ENCODE measurements around the gene DSG1. TPM values are rescaled to one million over a fixed set of nuclear protein-coding genes. Genes with fewer than 3 reads are reported as not detected.

DSG1 gene
- total and polyA plus RNA-seq, 2 of the 13 experiments (the other 11 are each of a cell fraction or from before 2014, with no cell fraction given) = 0.04 TPM; not detected in 1

- TF ChIP-seq PCBP1 (IDR thresholded peaks at IDR 0.05; ENCODE audit: borderline replicate concordance, low read depth, low read length) (no peak), NKX3-1 (CRISPR knock-in tag; IDR thresholded peaks at IDR 0.05) (peak; percentile 47; the same call in 1 of the 2 replicates), HNF4G (IDR thresholded peaks at IDR 0.05; ENCODE audit: borderline replicate concordance, low read depth, low read length) (peak; percentile 62; the same call in 1 of the 2 replicates), HNF4G (CRISPR knock-in tag; IDR thresholded peaks at IDR 0.05; ENCODE audit: borderline replicate concordance, low read depth) (peak; percentile 17; the same call in 1 of the 2 replicates), ZNF713 (CRISPR knock-in tag; IDR thresholded peaks at IDR 0.05) (no peak), ZBTB7B (CRISPR knock-in tag; IDR thresholded peaks at IDR 0.05) (no peak), ZNF256 (CRISPR knock-in tag; conservative IDR thresholded peaks at IDR 0.05) (no peak), UBTF (CRISPR knock-in tag; IDR thresholded peaks at IDR 0.05) (no peak), KAT7 (CRISPR knock-in tag; IDR thresholded peaks at IDR 0.05; ENCODE audit: borderline replicate concordance) (no peak), ZNF354B (CRISPR knock-in tag; IDR thresholded peaks at IDR 0.05) (no peak), IRF9 (CRISPR knock-in tag; IDR thresholded peaks at IDR 0.05; ENCODE audit: borderline replicate concordance) (no peak), TBX2 (CRISPR knock-in tag; IDR thresholded peaks at IDR 0.05; ENCODE audit: borderline replicate concordance) (peak; percentile 42; the same call in 1 of the 2 replicates), ZNF776 (CRISPR knock-in tag; IDR thresholded peaks at IDR 0.05) (no peak), FIP1L1 (IDR thresholded peaks at IDR 0.05; ENCODE audit: borderline replicate concordance, insufficient read depth, low read depth, low read length) (no peak), ZNF10 (CRISPR knock-in tag; IDR thresholded peaks at IDR 0.05; ENCODE audit: borderline replicate concordance, low read depth) (no peak), CAMTA2 (CRISPR knock-in tag; IDR thresholded peaks at IDR 0.05; ENCODE audit: borderline replicate concordance) (no peak), ZNF737 (CRISPR knock-in tag; IDR thresholded peaks at IDR 0.05; ENCODE audit: borderline replicate concordance) (no peak), ZNF263 (CRISPR knock-in tag; IDR thresholded peaks at IDR 0.05) (no peak), ARID2 (CRISPR knock-in tag; IDR thresholded peaks at IDR 0.05; ENCODE audit: borderline replicate concordance) (no peak), RELA (CRISPR knock-in tag; IDR thresholded peaks at IDR 0.05) (no peak), ZFYVE20 (CRISPR knock-in tag; IDR thresholded peaks at IDR 0.05; ENCODE audit: borderline replicate concordance, low read depth) (no peak), TEAD3 (CRISPR knock-in tag; optimal IDR thresholded peaks at IDR 0.05; ENCODE audit: borderline replicate concordance) (no peak), DMTF1 (CRISPR knock-in tag; IDR thresholded peaks at IDR 0.05) (no peak), SRSF4 (IDR thresholded peaks at IDR 0.05; ENCODE audit: low read depth, low read length, poor library complexity, severe bottlenecking) (no peak), REXO4 (CRISPR knock-in tag; IDR thresholded peaks at IDR 0.05; ENCODE audit: borderline replicate concordance) (no peak)
Observed at GRCh38 chr18:31396796-31397612, 79.0 kb downstream of the DSG1 start (continued).
